SU-DHL-6 (cell line): ENCODE results near the gene KIAA0040.
"Not testable (repeated sequence)": the region's sequence is repeated elsewhere in the genome, so short reads cannot be mapped to it uniquely, and the experiment has no call there.

Experiments used
- H2AFZ ChIP-seq: fragments of 200-600 bp; sonication (generic); 2 replicates; pipeline ENCODE4 v1.6.1; 2014; ENCODE audit warnings: low read depth, mild to moderate bottlenecking, moderate library complexity, mixed read lengths, antibody characterized with exemption, low read length; ENCODE audit not compliant: severe bottlenecking
- H3F3A ChIP-seq: fragments of 200-600 bp; shearing (Covaris generic); 2 replicates; pipeline ENCODE4 v1.6.0; 2016; ENCODE audit warnings: antibody characterized with exemption, mild to moderate bottlenecking; ENCODE audit not compliant: insufficient read depth
- H3K27ac ChIP-seq: fragments of 200-600 bp; sonication (generic); 2 replicates; pipeline ENCODE4 v1.5.1; 2016; ENCODE audit warnings: low read depth, mild to moderate bottlenecking, low read length, moderate library complexity, mixed read lengths
- H3K27me3 ChIP-seq: fragments of 200-600 bp; sonication (generic), shearing (Covaris generic); 2 replicates; pipeline ENCODE4 v1.6.0; 2014; ENCODE audit warnings: mild to moderate bottlenecking, low read length
- H3K36me3 ChIP-seq: fragments of 200-600 bp; sonication (generic); 2 replicates; pipeline ENCODE4 v1.6.1; 2014; ENCODE audit warnings: mild to moderate bottlenecking, low read length, mixed read lengths
- H3K4me2 ChIP-seq: fragments of 300-600, 200-600 bp; shearing (Covaris generic), sonication (generic); 2 replicates; pipeline ENCODE4 v1.6.0; 2014; ENCODE audit warnings: low read length, low read depth, mild to moderate bottlenecking; ENCODE audit not compliant: poor library complexity, severe bottlenecking
- H3K4me3 ChIP-seq: fragments of 200-600 bp; sonication (generic); 2 replicates; pipeline ENCODE4 v1.5.1; 2014; ENCODE audit warnings: antibody characterized with exemption, low read length, mild to moderate bottlenecking, mixed read lengths; ENCODE audit not compliant: insufficient read depth, poor library complexity, severe bottlenecking
- H3K79me2 ChIP-seq: fragments of 200-600 bp; sonication (generic); 2 replicates; pipeline ENCODE4 v1.6.1; 2014; ENCODE audit warnings: mild to moderate bottlenecking, low read length, moderate library complexity; ENCODE audit not compliant: insufficient read depth
- H3K9ac ChIP-seq: fragments of 200-600 bp; sonication (generic); 2 replicates; pipeline ENCODE4 v1.7.0; 2014; ENCODE audit warnings: mild to moderate bottlenecking, low read length
- H3K9me2 ChIP-seq: fragments of 200-600 bp; sonication (generic); replicated peaks from 2 replicates; pipeline ENCODE4 v1.6.1; 2014; ENCODE audit warnings: low read length; ENCODE audit not compliant: insufficient read depth
- H3K9me3 ChIP-seq: fragments of 200-600 bp; sonication (generic); 2 replicates; pipeline ENCODE4 v1.6.1; 2014; ENCODE audit warnings: low read length, mixed read lengths; ENCODE audit not compliant: insufficient read depth
- H4K20me1 ChIP-seq: fragments of 200-600 bp; sonication (generic); 2 replicates; pipeline ENCODE4 v1.6.1; 2014; ENCODE audit warnings: low read depth, mild to moderate bottlenecking, antibody characterized with exemption, low read length, moderate library complexity, mixed read lengths
- EZH2phosphoT487 ChIP-seq: fragments of 200-600 bp; sonication (generic), shearing (Covaris generic); conservative IDR thresholded peaks from 2 replicates; pipeline ENCODE4 v1.6.1; 2018; ENCODE audit warnings: mild to moderate bottlenecking, antibody characterized with exemption, low read length, moderate library complexity, mixed read lengths
- TF ChIP-seq, protein P1 (sequence below): fragments of 200-600 bp; sonication (generic); IDR thresholded peaks from one replicate; pipeline ENCODE4 v1.5.1; 2017; ENCODE audit warnings: antibody characterized with exemption, mild to moderate bottlenecking, low read length, moderate library complexity; ENCODE audit not compliant: insufficient read depth, poor library complexity, severe bottlenecking

KIAA0040 gene

GRCh38 chr1:175114996-175115395, 77.6 kb downstream of the KIAA0040 start:
- no peaks in the 10 kb centered on the region for H3K9me2 ChIP-seq
- H3K4me2 ChIP-seq = no peak overlapping the region
- H3K79me2 ChIP-seq = no peaks in the 10 kb centered on the region
- no peak for TF ChIP-seq EZH2phosphoT487
- TF ChIP-seq, protein P1, sequence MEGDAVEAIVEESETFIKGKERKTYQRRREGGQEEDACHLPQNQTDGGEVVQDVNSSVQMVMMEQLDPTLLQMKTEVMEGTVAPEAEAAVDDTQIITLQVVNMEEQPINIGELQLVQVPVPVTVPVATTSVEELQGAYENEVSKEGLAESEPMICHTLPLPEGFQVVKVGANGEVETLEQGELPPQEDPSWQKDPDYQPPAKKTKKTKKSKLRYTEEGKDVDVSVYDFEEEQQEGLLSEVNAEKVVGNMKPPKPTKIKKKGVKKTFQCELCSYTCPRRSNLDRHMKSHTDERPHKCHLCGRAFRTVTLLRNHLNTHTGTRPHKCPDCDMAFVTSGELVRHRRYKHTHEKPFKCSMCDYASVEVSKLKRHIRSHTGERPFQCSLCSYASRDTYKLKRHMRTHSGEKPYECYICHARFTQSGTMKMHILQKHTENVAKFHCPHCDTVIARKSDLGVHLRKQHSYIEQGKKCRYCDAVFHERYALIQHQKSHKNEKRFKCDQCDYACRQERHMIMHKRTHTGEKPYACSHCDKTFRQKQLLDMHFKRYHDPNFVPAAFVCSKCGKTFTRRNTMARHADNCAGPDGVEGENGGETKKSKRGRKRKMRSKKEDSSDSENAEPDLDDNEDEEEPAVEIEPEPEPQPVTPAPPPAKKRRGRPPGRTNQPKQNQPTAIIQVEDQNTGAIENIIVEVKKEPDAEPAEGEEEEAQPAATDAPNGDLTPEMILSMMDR = no peak
- no peaks in the 10 kb centered on the region for H4K20me1 ChIP-seq
- H3K9me3 ChIP-seq = no peaks in the 10 kb centered on the region
- H2AFZ ChIP-seq = no peak overlapping the region
- H3K27ac ChIP-seq = no peak overlapping the region
- no peaks in the 10 kb centered on the region for H3K27me3 ChIP-seq
- H3K4me3 ChIP-seq = no peak overlapping the region
- H3K9ac ChIP-seq = no peak overlapping the region
- H3K36me3 ChIP-seq = no peaks in the 10 kb centered on the region
- H3F3A ChIP-seq = no peaks in the 10 kb centered on the region

DNA sequence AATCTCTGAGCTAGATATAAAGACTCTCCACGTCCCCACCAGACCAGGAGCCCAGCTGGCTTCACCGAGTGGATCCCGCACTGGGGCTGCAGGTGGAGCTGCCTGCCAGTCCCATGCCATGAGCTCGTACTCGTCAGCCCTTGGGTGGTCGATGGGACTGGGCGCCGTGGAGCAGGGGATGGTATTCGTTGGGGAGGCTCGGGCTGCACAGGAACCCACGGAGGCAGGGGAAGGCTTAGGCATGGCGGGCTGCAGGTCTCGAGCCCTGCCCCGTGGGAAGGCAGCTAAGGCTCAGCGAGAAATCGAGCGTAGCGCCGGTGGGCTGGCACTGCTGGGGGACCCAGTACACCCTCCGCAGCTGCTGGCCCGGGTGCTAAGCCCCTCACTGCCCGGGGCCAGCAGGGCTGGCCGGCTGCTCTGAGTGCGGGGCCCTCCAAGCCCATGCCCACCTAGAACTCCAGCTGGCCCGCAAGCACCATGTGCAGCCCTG, 84.2 kb downstream of the KIAA0040 start:
- not testable (repeated sequence) for H3K9me3 ChIP-seq, H3K36me3 ChIP-seq, H2AFZ ChIP-seq, H3K9ac ChIP-seq, H3K79me2 ChIP-seq, H3K4me2 ChIP-seq, H4K20me1 ChIP-seq, H3F3A ChIP-seq, H3K9me2 ChIP-seq, H3K27me3 ChIP-seq, H3K27ac ChIP-seq, H3K4me3 ChIP-seq
